ENCODE results near the gene LPP. TPM values are rescaled to one million over a fixed set of nuclear protein-coding genes. Genes with fewer than 3 reads are reported as not detected.

Gene LPP
- total RNA-seq, 1 donor from 2014 or later: 23.1 TPM

GRCh38 chr3:188911026-188911850 lies 757.3 kb downstream of the LPP start:
- TF ChIP-seq CTCF (IDR thresholded peaks at IDR 0.05; ENCODE audit: partially characterized antibody, unreplicated experiment): no peak
- DNase-seq: no peak
- H3K9me3 Mint-ChIP-seq (ENCODE audit: unreplicated experiment): peaks cover 1% of the 10 kb centered on the region
- no peaks in the 10 kb centered on the region for H3K36me3 Mint-ChIP-seq (ENCODE audit: unreplicated experiment)
- H3K27ac Mint-ChIP-seq (ENCODE audit: unreplicated experiment): no peak overlapping the region
- H3K4me3 Mint-ChIP-seq (ENCODE audit: unreplicated experiment): no peak overlapping the region
- no peaks in the 10 kb centered on the region for H3K4me1 Mint-ChIP-seq (ENCODE audit: low read depth, unreplicated experiment)
- no peaks in the 10 kb centered on the region for H3K27me3 Mint-ChIP-seq (ENCODE audit: unreplicated experiment)

GRCh38 chr3:188913084-188913483 lies 759.1 kb downstream of the LPP start:
- H3K27ac Mint-ChIP-seq (ENCODE audit: unreplicated experiment): no peak overlapping the region
- TF ChIP-seq CTCF (IDR thresholded peaks at IDR 0.05; ENCODE audit: partially characterized antibody, unreplicated experiment): no peak
- DNase-seq: no peak

GRCh38 chr3:188914552-188914951 lies 760.6 kb downstream of the LPP start:
- DNase-seq: no peak
- no peak overlapping the region for H3K4me3 Mint-ChIP-seq (ENCODE audit: unreplicated experiment)
- no peak for TF ChIP-seq CTCF (IDR thresholded peaks at IDR 0.05; ENCODE audit: partially characterized antibody, unreplicated experiment)
- no peaks in the 10 kb centered on the region for H3K4me1 Mint-ChIP-seq (ENCODE audit: low read depth, unreplicated experiment)
- H3K27ac Mint-ChIP-seq (ENCODE audit: unreplicated experiment): no peak overlapping the region
- H3K27me3 Mint-ChIP-seq (ENCODE audit: unreplicated experiment): no peaks in the 10 kb centered on the region
- peaks cover 1% of the 10 kb centered on the region for H3K9me3 Mint-ChIP-seq (ENCODE audit: unreplicated experiment)
- no peaks in the 10 kb centered on the region for H3K36me3 Mint-ChIP-seq (ENCODE audit: unreplicated experiment)

More at GRCh38 chr3:188913084-188913483, 759.1 kb downstream of the LPP start:
- Mint-ChIP-seq H3K27me3 (ENCODE audit: unreplicated experiment) (no peaks in the 10 kb centered on the region), H3K4me1 (ENCODE audit: low read depth, unreplicated experiment) (no peaks in the 10 kb centered on the region), H3K9me3 (ENCODE audit: unreplicated experiment) (peaks cover 1% of the 10 kb centered on the region), H3K36me3 (ENCODE audit: unreplicated experiment) (no peaks in the 10 kb centered on the region), H3K4me3 (ENCODE audit: unreplicated experiment) (no peak overlapping the region)

GRCh38 chr3:188915127-188915526 lies 761.2 kb downstream of the LPP start:
- H3K9me3 Mint-ChIP-seq (ENCODE audit: unreplicated experiment): peaks cover 1% of the 10 kb centered on the region
- H3K4me1 Mint-ChIP-seq (ENCODE audit: low read depth, unreplicated experiment): no peaks in the 10 kb centered on the region
- no peaks in the 10 kb centered on the region for H3K27me3 Mint-ChIP-seq (ENCODE audit: unreplicated experiment)

More at GRCh38 chr3:188915127-188915526, 761.2 kb downstream of the LPP start:
- Mint-ChIP-seq H3K27ac (ENCODE audit: unreplicated experiment) (no peak overlapping the region), H3K36me3 (ENCODE audit: unreplicated experiment) (no peaks in the 10 kb centered on the region), H3K4me3 (ENCODE audit: unreplicated experiment) (no peak overlapping the region)
- no peak for TF ChIP-seq CTCF (IDR thresholded peaks at IDR 0.05; ENCODE audit: partially characterized antibody, unreplicated experiment)
- no peak for DNase-seq

Data from glutamatergic neuron (in vitro differentiated cells).